Esophagus squamous epithelium (tissue), 4 donors: Measurements from ENCODE around the gene LMF1.

Experiments used
- CTCF ChIP-seq, 6 experiments: fragments of 450-650 bp in 4 of 6; fragments of 200-600 bp in 2 of 6; sonication (generic) in 2 of 6; IDR thresholded peaks; one replicate each; pipeline ENCODE4 v1.5.1; 2016 to 2019; ENCODE audit warnings: antibody characterized with exemption in 6 of 6, mild to moderate bottlenecking in 4 of 6, moderate library complexity in 4 of 6
- POLR2A ChIP-seq, 4 donors: fragments of 450-650 bp; IDR thresholded peaks; one replicate each; pipeline ENCODE4 v1.6.1; 2017; ENCODE audit warnings: antibody characterized with exemption in 4 of 4, mild to moderate bottlenecking in 4 of 4, moderate library complexity in 3 of 4

- TF ChIP-seq POLR2A (IDR thresholded peaks at IDR 0.05) (no peak), CTCF (IDR thresholded peaks at IDR 0.05) (no peak)
Measured at GRCh38 chr16:822909-823297, 147.9 kb downstream of the LMF1 start.
